ENCODE measurements around the gene ABCC8. TPM values are rescaled to one million over a fixed set of nuclear protein-coding genes. Genes with fewer than 3 reads are reported as not detected.

The ABCC8 gene
- total and polyA plus RNA-seq, 2 donors (not counting 3 experiments of a cell fraction or from before 2014, with no cell fraction given): not detected

- DNase-seq (ENCODE audit: low read depth, low spot score): no peak
- Histone ChIP-seq H3K9me3 (replicated peaks; ENCODE audit: control insufficient read depth, insufficient read depth, low read length) (no peaks in the 10 kb centered on the region), H3K79me2 (ENCODE audit: control insufficient read depth, insufficient read depth, low read length) (no peaks in the 10 kb centered on the region), H3K4me1 (ENCODE audit: control insufficient read depth, extremely low read depth, insufficient read depth, low read length) (no peaks in the 10 kb centered on the region), H3K9ac (replicated peaks; ENCODE audit: extremely low read depth, insufficient read depth, low read length) (no peak overlapping the region), H4K20me1 (replicated peaks; ENCODE audit: control insufficient read depth, extremely low read depth, insufficient read depth, low read length) (no peaks in the 10 kb centered on the region), H3K27me3 (ENCODE audit: control insufficient read depth in 2 of 2, insufficient read depth in 2 of 2, low read length in 2 of 2) (peaks cover 0 to 2% of the 10 kb centered on the region in 2 experiments), H2AFZ (ENCODE audit: low read depth, low read length) (no peak overlapping the region), H3K9me1 (replicated peaks; ENCODE audit: control insufficient read depth, extremely low read depth, insufficient read depth, low read length) (no peaks in the 10 kb centered on the region), H3K27ac (ENCODE audit: insufficient read depth, low read depth, low read length) (no peak overlapping the region), H3K4me2 (ENCODE audit: insufficient read depth, low read length) (no peak overlapping the region), H3K36me3 (ENCODE audit: control insufficient read depth in 2 of 2, extremely low read depth in 1 of 2, insufficient read depth in 2 of 2, low read length in 2 of 2) (no peaks in the 10 kb centered on the region), H3K4me3 (replicated peaks in 1 of 3; ENCODE audit: insufficient read depth in 1 of 3, low read depth in 1 of 3, low read length in 3 of 3) (no peak overlapping the region)
- BruUV-seq (replicated peaks): no TSS peak
- CTCF ChIA-PET: interaction anchor here (0.6 kb wide), 1 partner anchor 19 kb away, joined by 3 read pairs; no protein-coding TSS in a partner anchor
- FAIRE-seq: no peak
- intact Hi-C loops (cut with micrococcal nuclease) (loop anchor here (5.0 kb wide), 1 partner anchor 248 kb away; no protein-coding TSS in a partner anchor), dilution Hi-C loops (cut with MboI; ENCODE audit: extremely low pct_ligation_motif_present, low sequenced_read_pairs) (no loop called here)
- TF ChIP-seq MYC (IDR thresholded peaks at IDR 0.05; ENCODE audit: low read depth, low read length): no peak
- TF ChIP-seq, protein P1, sequence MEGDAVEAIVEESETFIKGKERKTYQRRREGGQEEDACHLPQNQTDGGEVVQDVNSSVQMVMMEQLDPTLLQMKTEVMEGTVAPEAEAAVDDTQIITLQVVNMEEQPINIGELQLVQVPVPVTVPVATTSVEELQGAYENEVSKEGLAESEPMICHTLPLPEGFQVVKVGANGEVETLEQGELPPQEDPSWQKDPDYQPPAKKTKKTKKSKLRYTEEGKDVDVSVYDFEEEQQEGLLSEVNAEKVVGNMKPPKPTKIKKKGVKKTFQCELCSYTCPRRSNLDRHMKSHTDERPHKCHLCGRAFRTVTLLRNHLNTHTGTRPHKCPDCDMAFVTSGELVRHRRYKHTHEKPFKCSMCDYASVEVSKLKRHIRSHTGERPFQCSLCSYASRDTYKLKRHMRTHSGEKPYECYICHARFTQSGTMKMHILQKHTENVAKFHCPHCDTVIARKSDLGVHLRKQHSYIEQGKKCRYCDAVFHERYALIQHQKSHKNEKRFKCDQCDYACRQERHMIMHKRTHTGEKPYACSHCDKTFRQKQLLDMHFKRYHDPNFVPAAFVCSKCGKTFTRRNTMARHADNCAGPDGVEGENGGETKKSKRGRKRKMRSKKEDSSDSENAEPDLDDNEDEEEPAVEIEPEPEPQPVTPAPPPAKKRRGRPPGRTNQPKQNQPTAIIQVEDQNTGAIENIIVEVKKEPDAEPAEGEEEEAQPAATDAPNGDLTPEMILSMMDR (IDR thresholded peaks at IDR 0.05; ENCODE audit: extremely low read depth in 1 of 2, insufficient read depth in 1 of 2, low read depth in 1 of 2, low read length in 2 of 2): no peak
- no peak for TF ChIP-seq POLR2AphosphoS5 (IDR thresholded peaks at IDR 0.05; ENCODE audit: insufficient read depth, low read depth, low read length)
- TF ChIP-seq FOS (IDR thresholded peaks at IDR 0.05; ENCODE audit: borderline replicate concordance, insufficient read depth, low read length): no peak
- no peak for TF ChIP-seq GATA2 (IDR thresholded peaks at IDR 0.05; ENCODE audit: insufficient read depth, insufficient read length, low read depth, low read length)
- TF ChIP-seq POLR2A (IDR thresholded peaks at IDR 0.05; ENCODE audit: low read depth, low read length): no peak
- TF ChIP-seq JUN (IDR thresholded peaks at IDR 0.05; ENCODE audit: borderline replicate concordance, insufficient read depth, insufficient read length, low read depth): no peak
- no peak for TF ChIP-seq MAX (IDR thresholded peaks at IDR 0.05; ENCODE audit: insufficient read depth, insufficient read length)
- TF ChIP-seq EZH2 (IDR thresholded peaks at IDR 0.05; ENCODE audit: borderline replicate concordance, low read depth, low read length, severe bottlenecking): no peak
- POLR2A ChIA-PET: interaction anchor here (0.5 kb wide), 1 partner anchor 19 kb away, joined by 3 read pairs; no protein-coding TSS in a partner anchor
Measured at GRCh38 chr11:17489751-17490150, 13.1 kb upstream of the ABCC8 start.

All from endothelial cell of umbilical vein (primary cell).